SK-N-MC (cell line): ENCODE results near the gene SEMA4D.

Source experiments
- DNase-seq: peaks from one replicate; pipeline ENCODE4 v3.0.0-alpha.2; 2011; ENCODE audit warnings: low read depth, low spot score
- H3K27ac ChIP-seq: fragments of 200-600 bp; sonication (generic); 2 replicates; pipeline ENCODE4 v1.5.1; 2016; ENCODE audit warnings: mixed run types
- H3K36me3 ChIP-seq: fragments of 200-600 bp; sonication (generic); 2 replicates; pipeline ENCODE4 v1.6.1; 2017; ENCODE audit warnings: antibody characterized with exemption, low read length, mixed read lengths; ENCODE audit not compliant: insufficient read depth
- H3K4me3 ChIP-seq: fragments of 200-600 bp; sonication (generic); 2 replicates; pipeline ENCODE4 v1.5.1; 2016
- H3K9ac ChIP-seq: fragments of 200-600 bp; sonication (generic); 2 replicates; pipeline ENCODE4 v1.8.0; 2017; ENCODE audit warnings: mixed run types, mixed read lengths; ENCODE audit not compliant: insufficient read length
- H3K9me3 ChIP-seq: fragments of 200-600 bp; sonication (generic); 2 replicates; pipeline ENCODE4 v1.6.1; 2017; ENCODE audit warnings: low read depth, mild to moderate bottlenecking, antibody characterized with exemption, low read length, moderate library complexity, mixed read lengths
- EZH2 ChIP-seq: fragments of 200-600 bp; sonication (generic); IDR thresholded peaks from one replicate; pipeline ENCODE4 v1.6.1; 2017; ENCODE audit warnings: antibody characterized with exemption
- FOXP2 ChIP-seq: optimal IDR thresholded peaks from 2 replicates; pipeline ENCODE3; 2011; ENCODE audit warnings: mild to moderate bottlenecking, moderate library complexity; ENCODE audit not compliant: insufficient read depth; ENCODE audit errors: extremely low read length, control extremely low read depth
- POLR2AphosphoS5 ChIP-seq: IDR thresholded peaks from 2 replicates; pipeline ENCODE4 v1.6.1; 2012; ENCODE audit warnings: mild to moderate bottlenecking, low read depth, low read length, borderline replicate concordance

Gene SEMA4D

DNA sequence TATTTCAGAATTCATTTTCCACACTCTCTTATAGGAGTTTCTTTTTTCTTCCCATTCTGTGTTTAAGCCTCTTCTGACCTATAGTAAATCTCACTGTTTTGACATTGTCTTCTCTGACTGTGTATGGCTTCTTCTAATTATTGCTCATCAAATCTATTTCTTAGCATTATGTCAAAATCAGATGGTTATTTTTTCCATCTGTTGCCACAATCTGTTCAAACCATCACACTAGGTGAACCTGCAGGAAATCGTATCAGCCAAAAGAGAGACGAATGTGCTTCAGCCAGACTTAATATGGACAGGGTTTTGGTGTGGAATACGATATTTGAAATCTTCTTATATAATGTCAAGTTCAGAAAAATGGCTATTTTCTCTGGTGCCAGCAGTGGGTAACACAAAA is 15.9 kb upstream of the SEMA4D start:
- H3K36me3 ChIP-seq: no peaks in the 10 kb centered on the region
- no peak overlapping the region for H3K9ac ChIP-seq
- no peak overlapping the region for H3K27ac ChIP-seq
- no peak for DNase-seq
- H3K4me3 ChIP-seq: no peak overlapping the region
- TF ChIP-seq FOXP2 (no peak), EZH2 (no peak), POLR2AphosphoS5 (no peak)
- no peaks in the 10 kb centered on the region for H3K9me3 ChIP-seq

DNA sequence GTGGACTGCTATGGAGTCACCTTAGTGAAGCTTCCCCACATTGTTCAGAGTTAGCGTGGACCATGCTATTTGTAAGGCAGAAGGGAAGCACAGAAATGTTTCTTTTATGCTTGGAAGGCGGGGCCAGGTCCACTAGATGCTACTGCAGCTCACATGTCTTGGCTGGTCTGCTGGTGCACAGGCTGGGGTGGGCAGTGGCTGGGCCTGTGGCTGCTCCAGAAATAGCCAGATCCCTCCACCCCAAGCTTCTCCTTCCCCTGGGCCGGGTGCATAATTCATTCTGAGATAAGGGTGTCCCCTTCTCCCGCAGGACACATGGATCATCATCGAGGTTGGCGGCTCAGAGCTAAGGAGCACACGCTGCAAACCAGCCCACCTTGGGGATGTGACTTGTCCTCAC is 14.5 kb upstream of the SEMA4D start:
- H3K27ac ChIP-seq: no peak overlapping the region
- no peak overlapping the region for H3K9ac ChIP-seq
- no peaks in the 10 kb centered on the region for H3K9me3 ChIP-seq
- no peak for TF ChIP-seq FOXP2
- TF ChIP-seq EZH2: no peak
- no peak for TF ChIP-seq POLR2AphosphoS5
- no peak overlapping the region for H3K4me3 ChIP-seq
- no peaks in the 10 kb centered on the region for H3K36me3 ChIP-seq
- no peak for DNase-seq

DNA sequence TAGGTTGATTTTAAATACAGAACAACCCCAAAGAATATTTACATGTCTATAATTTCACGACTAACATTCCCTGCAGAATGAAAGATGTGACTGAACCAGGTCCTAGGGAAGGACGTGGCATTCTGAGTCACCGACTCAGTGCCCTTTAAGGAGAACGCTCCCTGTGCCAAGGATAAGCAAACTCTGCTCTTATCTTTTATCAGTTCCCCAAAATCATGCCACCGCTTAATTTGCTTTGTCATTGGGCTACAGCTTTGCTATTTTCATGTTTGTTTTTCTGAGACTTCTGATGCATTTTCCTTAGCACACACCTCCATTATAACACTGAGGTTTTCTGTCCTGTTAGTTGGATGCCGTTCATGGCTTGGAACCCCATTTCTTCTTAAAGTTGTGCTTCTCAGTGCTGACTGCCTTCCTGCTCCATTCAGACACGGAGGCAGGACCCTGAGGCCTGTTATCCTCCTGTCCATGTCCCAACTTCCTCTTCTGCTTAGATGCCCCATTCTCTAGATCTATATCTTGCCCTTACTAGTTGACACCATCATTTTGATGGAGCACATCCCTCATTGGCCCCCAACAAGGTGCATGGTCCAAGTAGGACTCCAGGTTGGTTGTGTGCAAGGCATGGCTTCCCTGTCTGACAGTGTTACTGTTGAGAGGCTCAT is 11.2 kb upstream of the SEMA4D start:
- H3K9ac ChIP-seq: no peak overlapping the region
- TF ChIP-seq EZH2 (no peak), FOXP2 (no peak), POLR2AphosphoS5 (no peak)
- no peak for DNase-seq
- H3K36me3 ChIP-seq: no peaks in the 10 kb centered on the region
- no peak overlapping the region for H3K27ac ChIP-seq
- no peak overlapping the region for H3K4me3 ChIP-seq
- no peaks in the 10 kb centered on the region for H3K9me3 ChIP-seq

DNA sequence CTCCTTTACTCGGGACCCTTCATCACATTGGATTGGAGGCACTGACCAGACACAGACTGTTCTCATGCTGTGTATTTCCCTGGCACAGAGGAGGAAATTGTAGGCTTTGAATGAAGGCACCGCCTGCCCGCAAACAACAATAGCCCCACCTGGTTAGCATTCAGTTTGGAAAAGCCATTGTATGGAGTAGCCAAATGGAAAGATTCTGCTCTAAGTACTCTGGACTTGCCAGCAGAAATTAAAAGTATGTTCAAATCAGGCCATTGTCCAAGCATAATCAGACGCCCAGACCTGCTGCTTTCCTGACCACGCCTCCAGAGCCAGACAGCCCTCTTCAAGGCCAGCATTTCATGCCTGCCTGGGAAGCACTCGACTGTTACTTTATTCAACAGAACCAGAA is 8.0 kb upstream of the SEMA4D start:
- Histone ChIP-seq H3K27ac (no peak overlapping the region), H3K9me3 (no peaks in the 10 kb centered on the region), H3K4me3 (no peak overlapping the region), H3K36me3 (no peaks in the 10 kb centered on the region), H3K9ac (no peak overlapping the region)
- TF ChIP-seq FOXP2: no peak
- no peak for TF ChIP-seq EZH2
- no peak for TF ChIP-seq POLR2AphosphoS5
- DNase-seq: no peak

DNA sequence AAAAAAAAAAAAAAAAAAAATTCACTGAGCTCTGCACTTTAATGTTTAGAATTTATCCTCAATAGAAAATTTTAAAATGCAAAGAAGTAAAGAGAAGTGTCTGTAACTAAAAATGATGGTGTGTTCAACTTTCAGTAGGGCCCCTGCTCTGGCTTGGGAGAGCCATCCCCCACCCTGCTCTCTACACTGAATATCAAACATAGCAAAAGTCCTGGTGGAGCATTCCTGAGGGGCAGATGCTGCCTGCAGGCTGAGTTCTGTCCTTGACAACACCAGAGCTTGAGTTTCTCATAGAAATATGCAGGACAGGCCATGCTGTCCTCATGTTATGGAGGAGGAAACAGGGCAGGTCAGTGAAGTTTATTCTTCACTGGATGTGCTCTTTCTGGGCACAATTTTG is 7.1 kb upstream of the SEMA4D start:
- H3K4me3 ChIP-seq: no peak overlapping the region
- H3K36me3 ChIP-seq: no peaks in the 10 kb centered on the region
- no peak for DNase-seq
- no peak for TF ChIP-seq EZH2
- TF ChIP-seq FOXP2: no peak
- no peak for TF ChIP-seq POLR2AphosphoS5
- no peak overlapping the region for H3K27ac ChIP-seq
- no peaks in the 10 kb centered on the region for H3K9me3 ChIP-seq
- no peak overlapping the region for H3K9ac ChIP-seq

DNA sequence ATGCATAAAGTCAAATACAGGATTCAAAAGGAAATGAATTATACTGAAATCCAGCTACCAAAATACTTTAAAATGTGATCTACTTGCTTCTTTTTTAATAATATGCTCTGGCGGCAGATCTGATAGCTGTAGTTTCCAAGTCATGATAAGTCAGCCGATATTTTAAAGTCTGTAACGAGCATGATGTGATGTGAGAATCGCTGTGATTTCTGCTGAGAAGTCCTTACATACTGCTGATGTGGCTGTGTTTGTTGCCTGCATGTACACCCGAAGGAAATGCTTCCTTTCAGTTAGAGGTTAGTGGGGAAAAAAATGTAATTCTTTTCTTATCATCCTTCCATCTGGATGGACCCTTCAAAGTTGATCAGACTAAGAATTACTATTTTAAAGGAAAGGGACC is 4.8 kb upstream of the SEMA4D start:
- no peak overlapping the region for H3K4me3 ChIP-seq
- no peak overlapping the region for H3K9ac ChIP-seq
- TF ChIP-seq FOXP2: no peak
- no peak for TF ChIP-seq EZH2
- no peak for TF ChIP-seq POLR2AphosphoS5
- H3K27ac ChIP-seq: no peak overlapping the region
- H3K36me3 ChIP-seq: no peaks in the 10 kb centered on the region
- H3K9me3 ChIP-seq: no peaks in the 10 kb centered on the region
- DNase-seq: no peak

DNA sequence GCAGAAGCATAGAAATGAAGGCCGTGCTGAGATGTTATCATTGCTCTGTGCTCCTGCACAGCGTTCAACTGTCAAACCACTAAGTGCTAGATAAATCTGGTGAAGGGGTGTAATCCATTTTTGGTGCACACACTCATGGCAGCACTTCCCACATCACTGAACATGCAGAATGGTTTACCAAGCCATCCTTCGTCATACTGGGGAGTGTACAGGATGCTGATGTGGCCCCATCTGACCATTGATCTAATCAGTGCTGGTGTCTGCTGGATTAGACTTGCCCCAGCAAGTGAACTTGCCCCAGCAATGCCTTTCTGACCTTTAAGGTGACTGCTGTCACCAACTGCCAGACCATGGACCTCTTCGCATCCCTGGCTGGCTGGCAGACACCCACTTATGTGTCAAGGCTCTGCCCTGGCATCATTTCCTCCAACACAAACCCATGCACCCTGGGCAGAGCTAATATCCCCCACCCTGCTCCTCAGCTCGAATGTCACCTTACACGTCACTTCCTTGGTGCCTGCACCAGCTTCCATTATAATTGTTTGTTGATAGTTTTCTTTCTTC is 4.2 kb upstream of the SEMA4D start:
- no peak overlapping the region for H3K9ac ChIP-seq
- TF ChIP-seq POLR2AphosphoS5: no peak
- no peak for TF ChIP-seq EZH2
- TF ChIP-seq FOXP2: no peak
- no peak for DNase-seq

DNA sequence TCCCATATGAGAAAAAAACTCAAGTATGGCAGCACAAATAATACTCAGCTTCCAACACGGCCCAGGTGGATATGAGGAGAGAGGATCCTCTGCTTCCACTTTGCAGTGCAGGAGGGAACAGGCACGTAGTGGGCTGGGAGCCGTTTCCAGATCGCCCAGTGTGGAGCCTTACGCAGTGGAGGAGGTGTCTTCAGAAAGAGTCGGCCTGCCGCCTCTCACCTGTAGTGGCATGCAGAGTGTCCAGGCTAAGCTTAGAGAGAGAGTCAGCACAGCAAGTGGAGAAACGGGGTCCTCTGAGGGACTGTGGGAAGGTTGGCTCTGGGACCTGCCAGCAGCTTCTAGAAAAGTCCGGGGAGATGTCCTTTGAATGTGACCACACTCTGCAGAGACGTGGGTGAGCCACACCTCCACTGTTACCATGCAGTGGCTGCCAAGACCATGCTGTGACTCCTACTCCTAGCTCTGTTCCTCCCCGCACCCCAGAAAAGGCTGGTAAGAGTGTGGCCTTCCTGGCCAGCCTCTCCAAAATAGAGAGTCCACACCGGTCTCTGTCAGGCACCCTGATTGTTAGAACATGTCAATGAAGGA is 3.5 kb upstream of the SEMA4D start:
- no peak for DNase-seq
- TF ChIP-seq POLR2AphosphoS5 (no peak), EZH2 (no peak), FOXP2 (no peak)
- no peaks in the 10 kb centered on the region for H3K36me3 ChIP-seq
- no peaks in the 10 kb centered on the region for H3K9me3 ChIP-seq
- no peak overlapping the region for H3K27ac ChIP-seq
- H3K9ac ChIP-seq: no peak overlapping the region
- no peak overlapping the region for H3K4me3 ChIP-seq

More for the DNA sequence above, 4.2 kb upstream of the SEMA4D start:
- Histone ChIP-seq H3K36me3 (no peaks in the 10 kb centered on the region), H3K27ac (no peak overlapping the region), H3K4me3 (no peak overlapping the region), H3K9me3 (no peaks in the 10 kb centered on the region)

DNA sequence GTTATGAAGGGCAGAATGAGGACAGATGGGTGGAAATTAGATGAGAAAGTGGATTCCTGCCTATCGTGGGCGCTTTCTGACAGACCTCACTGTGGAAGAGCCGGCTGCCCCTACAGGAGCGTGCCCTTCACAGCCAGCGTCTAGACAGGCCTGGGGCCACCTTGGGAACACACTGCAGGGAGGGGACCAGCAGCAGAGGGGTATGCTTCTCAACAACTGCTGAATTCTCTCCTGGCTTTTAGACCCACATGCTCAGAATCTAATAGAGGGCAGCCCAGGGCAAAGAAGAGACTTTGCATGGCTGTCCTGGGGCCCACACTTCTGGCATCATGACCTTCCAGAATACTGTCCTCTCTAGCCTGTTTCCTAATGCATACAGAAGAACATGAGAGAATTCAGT is 2.1 kb upstream of the SEMA4D start:
- no peak overlapping the region for H3K4me3 ChIP-seq
- H3K9ac ChIP-seq: no peak overlapping the region
- TF ChIP-seq FOXP2 (no peak), POLR2AphosphoS5 (no peak), EZH2 (no peak)
- H3K9me3 ChIP-seq: no peaks in the 10 kb centered on the region
- H3K27ac ChIP-seq: no peak overlapping the region
- H3K36me3 ChIP-seq: no peaks in the 10 kb centered on the region
- DNase-seq: no peak
